SK-N-MC (cell line): ENCODE results near the gene KRT79.

Source experiments
- DNase-seq: peaks from one replicate; pipeline ENCODE4 v3.0.0-alpha.2; 2011; ENCODE audit warnings: low read depth, low spot score
- H3K27ac ChIP-seq: fragments of 200-600 bp; sonication (generic); 2 replicates; pipeline ENCODE4 v1.5.1; 2016; ENCODE audit warnings: mixed run types
- H3K36me3 ChIP-seq: fragments of 200-600 bp; sonication (generic); 2 replicates; pipeline ENCODE4 v1.6.1; 2017; ENCODE audit warnings: antibody characterized with exemption, low read length, mixed read lengths; ENCODE audit not compliant: insufficient read depth
- H3K4me3 ChIP-seq: fragments of 200-600 bp; sonication (generic); 2 replicates; pipeline ENCODE4 v1.5.1; 2016
- H3K9ac ChIP-seq: fragments of 200-600 bp; sonication (generic); 2 replicates; pipeline ENCODE4 v1.8.0; 2017; ENCODE audit warnings: mixed run types, mixed read lengths; ENCODE audit not compliant: insufficient read length
- H3K9me3 ChIP-seq: fragments of 200-600 bp; sonication (generic); 2 replicates; pipeline ENCODE4 v1.6.1; 2017; ENCODE audit warnings: low read depth, mild to moderate bottlenecking, antibody characterized with exemption, low read length, moderate library complexity, mixed read lengths
- EZH2 ChIP-seq: fragments of 200-600 bp; sonication (generic); IDR thresholded peaks from one replicate; pipeline ENCODE4 v1.6.1; 2017; ENCODE audit warnings: antibody characterized with exemption
- FOXP2 ChIP-seq: optimal IDR thresholded peaks from 2 replicates; pipeline ENCODE3; 2011; ENCODE audit warnings: mild to moderate bottlenecking, moderate library complexity; ENCODE audit not compliant: insufficient read depth; ENCODE audit errors: extremely low read length, control extremely low read depth
- POLR2AphosphoS5 ChIP-seq: IDR thresholded peaks from 2 replicates; pipeline ENCODE4 v1.6.1; 2012; ENCODE audit warnings: mild to moderate bottlenecking, low read depth, low read length, borderline replicate concordance

The KRT79 gene

DNA sequence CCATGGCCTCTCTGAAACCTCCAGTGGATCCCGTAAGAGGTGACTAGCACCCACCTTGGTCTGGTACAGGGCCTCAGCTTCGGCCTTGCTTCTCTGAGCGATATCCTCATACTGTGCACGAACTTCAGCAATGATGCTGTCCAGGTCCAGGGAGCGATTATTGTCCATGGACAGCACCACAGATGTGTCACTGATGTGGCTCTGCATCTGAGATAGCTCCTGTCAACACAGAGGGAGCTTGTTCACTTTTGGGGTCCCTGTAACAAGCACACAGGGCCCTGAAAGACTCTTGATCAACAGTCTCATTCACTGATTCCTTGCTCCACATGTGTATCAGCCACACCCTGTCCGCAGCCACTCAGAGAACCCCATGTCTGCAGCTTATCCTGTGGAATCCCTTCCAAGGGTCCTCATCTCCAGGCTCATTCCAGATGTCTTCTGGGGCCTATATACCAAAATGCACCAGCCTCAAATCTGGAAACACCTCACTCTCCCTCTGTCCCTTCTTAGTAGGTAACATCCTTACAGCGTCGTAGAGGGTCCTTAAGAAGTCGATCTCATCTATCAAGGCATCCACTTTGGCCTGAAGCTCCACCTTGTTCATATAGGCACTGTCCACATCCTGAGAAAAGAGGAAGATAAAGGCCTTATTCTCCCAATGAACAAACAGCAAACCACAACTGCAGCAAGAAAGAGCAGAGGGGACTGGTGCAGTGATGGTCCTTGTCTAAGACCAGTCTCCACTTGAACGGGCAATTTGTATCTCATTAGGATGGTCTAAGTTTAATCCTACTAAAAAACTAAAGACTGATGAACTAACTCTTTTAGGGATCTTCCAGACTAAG lies 41.7 kb downstream of the KRT79 start:
- Histone ChIP-seq H3K9ac (no peak overlapping the region), H3K9me3 (no peaks in the 10 kb centered on the region), H3K4me3 (no peak overlapping the region), H3K27ac (no peak overlapping the region), H3K36me3 (no peaks in the 10 kb centered on the region)
- TF ChIP-seq POLR2AphosphoS5 (no peak), EZH2 (no peak), FOXP2 (no peak)
- DNase-seq: no peak

- DNase-seq: no peak
- TF ChIP-seq FOXP2 (no peak), EZH2 (no peak), POLR2AphosphoS5 (no peak)
- Histone ChIP-seq H3K27ac (no peak overlapping the region), H3K36me3 (no peaks in the 10 kb centered on the region), H3K9ac (no peak overlapping the region), H3K9me3 (no peaks in the 10 kb centered on the region), H3K4me3 (no peak overlapping the region)
These were observed 42.6 kb downstream of the KRT79 start for GRCh38 chr12:52791271-52792184.

DNA sequence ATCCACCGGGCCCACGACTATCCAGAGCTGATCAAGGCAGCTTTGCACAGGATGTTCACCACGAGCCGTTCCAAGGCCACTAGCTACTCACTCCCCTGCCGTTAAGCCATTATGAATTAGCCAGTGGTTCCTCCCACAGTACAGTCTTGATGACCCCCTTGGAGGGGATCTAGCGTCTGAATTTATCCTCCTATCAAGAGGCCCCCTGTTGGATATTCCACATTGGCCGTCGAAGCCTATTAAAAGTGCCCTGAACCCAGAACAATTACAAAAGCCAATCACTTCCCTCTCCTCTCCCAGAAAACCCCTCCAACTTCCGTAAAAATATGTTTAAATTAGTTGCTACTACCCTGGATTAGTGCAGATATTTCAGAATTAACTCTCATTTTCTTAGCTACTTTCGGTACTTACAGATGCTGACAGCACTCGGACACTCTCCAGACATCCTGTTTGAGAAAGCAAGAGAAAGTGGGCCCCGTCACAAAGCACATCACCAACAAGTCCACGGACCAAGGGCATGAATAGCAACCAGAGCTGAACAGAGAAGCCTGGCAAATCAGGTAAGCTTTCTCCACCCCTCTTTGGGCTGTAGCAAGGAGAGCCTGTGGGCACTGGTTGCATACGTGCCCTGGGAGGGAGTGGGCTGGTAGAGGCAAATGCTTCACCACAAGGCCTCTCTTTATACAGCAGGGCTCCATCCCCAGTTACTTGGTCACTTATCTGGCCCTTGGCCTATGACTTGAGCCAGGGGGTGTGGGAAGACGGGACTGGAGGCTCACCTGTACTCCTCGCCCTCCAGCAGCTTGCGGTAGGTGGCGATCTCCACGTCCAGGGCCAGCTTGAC lies 43.5 kb downstream of the KRT79 start:
- DNase-seq: no peak
- no peak overlapping the region for H3K27ac ChIP-seq
- H3K36me3 ChIP-seq: no peaks in the 10 kb centered on the region
- H3K9me3 ChIP-seq: no peaks in the 10 kb centered on the region
- no peak overlapping the region for H3K4me3 ChIP-seq
- no peak overlapping the region for H3K9ac ChIP-seq
- no peak for TF ChIP-seq POLR2AphosphoS5
- no peak for TF ChIP-seq EZH2

- Histone ChIP-seq H3K9ac (no peak overlapping the region), H3K27ac (no peak overlapping the region), H3K36me3 (no peaks in the 10 kb centered on the region), H3K4me3 (no peak overlapping the region), H3K9me3 (no peaks in the 10 kb centered on the region)
- TF ChIP-seq POLR2AphosphoS5 (no peak), EZH2 (no peak), FOXP2 (no peak)
- no peak for DNase-seq
These were observed 44.3 kb downstream of the KRT79 start for GRCh38 chr12:52789637-52790426.

GRCh38 chr12:52788876-52789636 lies 45.1 kb downstream of the KRT79 start:
- no peak overlapping the region for H3K4me3 ChIP-seq
- no peak for DNase-seq
- H3K36me3 ChIP-seq: no peaks in the 10 kb centered on the region
- H3K9ac ChIP-seq: no peak overlapping the region
- H3K27ac ChIP-seq: no peak overlapping the region
- TF ChIP-seq EZH2 (no peak), POLR2AphosphoS5 (no peak), FOXP2 (no peak)
- no peaks in the 10 kb centered on the region for H3K9me3 ChIP-seq

GRCh38 chr12:52788192-52788875 lies 45.8 kb downstream of the KRT79 start:
- no peak overlapping the region for H3K27ac ChIP-seq
- H3K9ac ChIP-seq: no peak overlapping the region
- no peaks in the 10 kb centered on the region for H3K36me3 ChIP-seq
- DNase-seq: no peak
- no peak overlapping the region for H3K4me3 ChIP-seq
- TF ChIP-seq EZH2 (no peak), FOXP2 (no peak), POLR2AphosphoS5 (no peak)
- H3K9me3 ChIP-seq: no peaks in the 10 kb centered on the region
